ENCODE data around the gene PRCD. TPM values are rescaled to one million over a fixed set of nuclear protein-coding genes. Genes with fewer than 3 reads are reported as not detected.

The PRCD gene
- polyA plus RNA-seq, 1 donor (not counting 4 experiments of a cell fraction or from before 2014, with no cell fraction given) = 1.2 TPM

- Histone ChIP-seq H3K9me3 (ENCODE audit: control insufficient read depth, low read depth, low read length) (no peaks in the 10 kb centered on the region), H2AFZ (ENCODE audit: control insufficient read depth, low read length) (no peak overlapping the region), H3K27me3 (ENCODE audit: control insufficient read depth, extremely low read depth, insufficient read depth, low read length) (no peaks in the 10 kb centered on the region), H3K27ac (ENCODE audit: control insufficient read depth, insufficient read depth, low read length) (peak overlapping the region; percentile 100), H3K9ac (ENCODE audit: control insufficient read depth, extremely low read depth, insufficient read depth, low read length) (peak overlapping the region; percentile 100), H3K4me3 (ENCODE audit: control insufficient read depth in 2 of 3, extremely low read depth in 1 of 3, insufficient read depth in 2 of 3, low read depth in 1 of 3, low read length in 3 of 3) (peak overlapping the region; percentile 97 to 100 (median 99)), H3K4me2 (ENCODE audit: control insufficient read depth, extremely low read depth, insufficient read depth, low read depth, low read length) (peak overlapping the region; percentile 94), H3K9me1 (ENCODE audit: control insufficient read depth, extremely low read depth, insufficient read depth, low read length) (peaks cover 4% of the 10 kb centered on the region), H3K36me3 (ENCODE audit: control insufficient read depth in 2 of 2, extremely low read depth in 1 of 2, insufficient read depth in 2 of 2, low read length in 2 of 2) (peaks cover 10 to 39% of the 10 kb centered on the region in 2 experiments), H4K20me1 (ENCODE audit: control insufficient read depth, extremely low read depth, insufficient read depth, low read length) (peaks cover 30% of the 10 kb centered on the region), H3K4me1 (ENCODE audit: control insufficient read depth, extremely low read depth, insufficient read depth, low read length) (peaks cover 54% of the 10 kb centered on the region), H3K79me2 (ENCODE audit: control insufficient read depth, insufficient read depth, low read length) (peaks cover 61% of the 10 kb centered on the region)
- dilution Hi-C loops (cut with MboI; ENCODE audit: extremely low pct_ligation_motif_present, low sequenced_read_pairs) = no loop called here
- DNase-seq (ENCODE audit: low read depth, low spot score) (no peak), FAIRE-seq (no peak)
- TF ChIP-seq EZH2 (IDR thresholded peaks at IDR 0.05; ENCODE audit: low read length) (no peak), CTCF (optimal IDR thresholded peaks at IDR 0.05 in 1 of 3, IDR thresholded peaks at IDR 0.05 in 1 of 3, conservative IDR thresholded peaks at IDR 0.05 in 1 of 3; ENCODE audit: extremely low read depth in 1 of 3, insufficient read depth in 2 of 3, low read length in 3 of 3) (no peak)
These were observed 21.5 kb downstream of the PRCD start for GRCh38 chr17:76561332-76561731.

- TF ChIP-seq EZH2 (IDR thresholded peaks at IDR 0.05; ENCODE audit: low read length) (no peak), CTCF (optimal IDR thresholded peaks at IDR 0.05 in 1 of 3, IDR thresholded peaks at IDR 0.05 in 1 of 3, conservative IDR thresholded peaks at IDR 0.05 in 1 of 3; ENCODE audit: extremely low read depth in 1 of 3, insufficient read depth in 2 of 3, low read length in 3 of 3) (no peak)
- H2AFZ ChIP-seq (ENCODE audit: control insufficient read depth, low read length) = no peak overlapping the region
- H3K4me3 ChIP-seq (ENCODE audit: control insufficient read depth in 2 of 3, extremely low read depth in 1 of 3, insufficient read depth in 2 of 3, low read depth in 1 of 3, low read length in 3 of 3) = peak overlapping the region; percentile 97 to 100 (median 99)
- DNase-seq (ENCODE audit: low read depth, low spot score) (no peak), FAIRE-seq (no peak)
- peaks cover 50% of the 10 kb centered on the region for H3K4me1 ChIP-seq (ENCODE audit: control insufficient read depth, extremely low read depth, insufficient read depth, low read length)
- H3K79me2 ChIP-seq (ENCODE audit: control insufficient read depth, insufficient read depth, low read length) = peaks cover 56% of the 10 kb centered on the region
- dilution Hi-C loops (cut with MboI; ENCODE audit: extremely low pct_ligation_motif_present, low sequenced_read_pairs) = no loop called here
- H3K9ac ChIP-seq (ENCODE audit: control insufficient read depth, extremely low read depth, insufficient read depth, low read length) = peak overlapping the region; percentile 100
- H3K9me3 ChIP-seq (ENCODE audit: control insufficient read depth, low read depth, low read length) = no peaks in the 10 kb centered on the region
- peak overlapping the region; percentile 94 for H3K4me2 ChIP-seq (ENCODE audit: control insufficient read depth, extremely low read depth, insufficient read depth, low read depth, low read length)
- H3K36me3 ChIP-seq (ENCODE audit: control insufficient read depth in 2 of 2, extremely low read depth in 1 of 2, insufficient read depth in 2 of 2, low read length in 2 of 2) = peaks cover 11 to 44% of the 10 kb centered on the region in 2 experiments
- H3K27me3 ChIP-seq (ENCODE audit: control insufficient read depth, extremely low read depth, insufficient read depth, low read length) = no peaks in the 10 kb centered on the region
- peaks cover 32% of the 10 kb centered on the region for H4K20me1 ChIP-seq (ENCODE audit: control insufficient read depth, extremely low read depth, insufficient read depth, low read length)
- H3K9me1 ChIP-seq (ENCODE audit: control insufficient read depth, extremely low read depth, insufficient read depth, low read length) = peaks cover 5% of the 10 kb centered on the region
- H3K27ac ChIP-seq (ENCODE audit: control insufficient read depth, insufficient read depth, low read length) = peak overlapping the region; percentile 100
These were observed 22.0 kb downstream of the PRCD start for GRCh38 chr17:76561799-76562268.

Measured in keratinocyte (primary cell).